Measurements from ENCODE around the gene BBIP1. TPM values are rescaled to one million over a fixed set of nuclear protein-coding genes. Genes with fewer than 3 reads are reported as not detected.

Gene BBIP1
- total and polyA plus RNA-seq, 2 donors (not counting 3 experiments of a cell fraction or from before 2014, with no cell fraction given): 9.9 to 32.8 TPM

GRCh38 chr10:110860576-110861241 lies 58.3 kb downstream of the BBIP1 start:
- no peak overlapping the region for H2AFZ ChIP-seq (ENCODE audit: low read depth, low read length)
- no peak overlapping the region for H3K4me3 ChIP-seq (replicated peaks in 1 of 3; ENCODE audit: insufficient read depth in 1 of 3, low read depth in 1 of 3, low read length in 3 of 3)
- H3K4me1 ChIP-seq (ENCODE audit: control insufficient read depth, extremely low read depth, insufficient read depth, low read length): no peaks in the 10 kb centered on the region
- H3K4me2 ChIP-seq (ENCODE audit: insufficient read depth, low read length): no peak overlapping the region
- no peaks in the 10 kb centered on the region for H3K9me3 ChIP-seq (replicated peaks; ENCODE audit: control insufficient read depth, insufficient read depth, low read length)
- H3K27me3 ChIP-seq (ENCODE audit: control insufficient read depth in 2 of 2, insufficient read depth in 2 of 2, low read length in 2 of 2): peaks cover 2 to 3% of the 10 kb centered on the region in 2 experiments
- no peaks in the 10 kb centered on the region for H3K79me2 ChIP-seq (ENCODE audit: control insufficient read depth, insufficient read depth, low read length)
- TF ChIP-seq JUN (IDR thresholded peaks at IDR 0.05; ENCODE audit: borderline replicate concordance, insufficient read depth, insufficient read length, low read depth): no peak
- TF ChIP-seq EZH2 (IDR thresholded peaks at IDR 0.05; ENCODE audit: borderline replicate concordance, low read depth, low read length, severe bottlenecking): no peak
- no peak for TF ChIP-seq POLR2AphosphoS5 (IDR thresholded peaks at IDR 0.05; ENCODE audit: insufficient read depth, low read depth, low read length)
- TF ChIP-seq MAX (IDR thresholded peaks at IDR 0.05; ENCODE audit: insufficient read depth, insufficient read length): no peak
- TF ChIP-seq GATA2 (IDR thresholded peaks at IDR 0.05; ENCODE audit: insufficient read depth, insufficient read length, low read depth, low read length): no peak
- no peak for TF ChIP-seq MYC (IDR thresholded peaks at IDR 0.05; ENCODE audit: low read depth, low read length)
- TF ChIP-seq CTCF (IDR thresholded peaks at IDR 0.05; ENCODE audit: extremely low read depth in 1 of 2, insufficient read depth in 1 of 2, low read depth in 1 of 2, low read length in 2 of 2): no peak
- no peaks in the 10 kb centered on the region for H3K9me1 ChIP-seq (replicated peaks; ENCODE audit: control insufficient read depth, extremely low read depth, insufficient read depth, low read length)
- no TSS peak for BruUV-seq (replicated peaks)
- intact Hi-C loops (cut with micrococcal nuclease) (loop anchor here (5.0 kb wide), 1 partner anchor 83 kb away; no protein-coding TSS in a partner anchor), dilution Hi-C loops (cut with MboI; ENCODE audit: extremely low pct_ligation_motif_present, low sequenced_read_pairs) (no loop called here)
- H3K36me3 ChIP-seq (ENCODE audit: control insufficient read depth in 2 of 2, extremely low read depth in 1 of 2, insufficient read depth in 2 of 2, low read length in 2 of 2): no peaks in the 10 kb centered on the region
- H3K27ac ChIP-seq (ENCODE audit: insufficient read depth, low read depth, low read length): no peak overlapping the region
- ChIA-PET CTCF (no interaction called here), POLR2A (no interaction called here)
- H3K9ac ChIP-seq (replicated peaks; ENCODE audit: extremely low read depth, insufficient read depth, low read length): no peak overlapping the region
- DNase-seq (ENCODE audit: low read depth, low spot score): no peak
- no peaks in the 10 kb centered on the region for H4K20me1 ChIP-seq (replicated peaks; ENCODE audit: control insufficient read depth, extremely low read depth, insufficient read depth, low read length)
- no peak for FAIRE-seq

Measured in endothelial cell of umbilical vein (primary cell).